Effector memory CD4-positive, alpha-beta T cell (primary cell): Measurements from ENCODE around the gene COL1A2.

Experiments
- DNase-seq, 3 donors: peaks; one replicate each; pipeline ENCODE4 v3.0.0-alpha.2; 2020
- H3K27ac ChIP-seq: 2 replicates; pipeline ENCODE4 v1.7.0; 2013; ENCODE audit warnings: mild to moderate bottlenecking, low read length, moderate library complexity; ENCODE audit not compliant: insufficient read depth, poor library complexity, severe bottlenecking
- H3K27me3 ChIP-seq: replicated peaks from 2 replicates; pipeline ENCODE4 v1.7.0; 2013; ENCODE audit warnings: mild to moderate bottlenecking, low read length; ENCODE audit not compliant: insufficient read depth, control insufficient read depth, poor library complexity, severe bottlenecking
- H3K36me3 ChIP-seq: 2 replicates; pipeline ENCODE4 v1.7.0; 2013; ENCODE audit warnings: mild to moderate bottlenecking, low read length, moderate library complexity; ENCODE audit not compliant: control insufficient read depth, insufficient read depth
- H3K4me1 ChIP-seq: 2 replicates; pipeline ENCODE4 v1.7.0; 2013; ENCODE audit warnings: low read length, mild to moderate bottlenecking; ENCODE audit not compliant: control insufficient read depth, insufficient read depth, poor library complexity, severe bottlenecking
- H3K4me3 ChIP-seq: 2 replicates; pipeline ENCODE4 v1.7.0; 2013; ENCODE audit warnings: low read length, low read depth, mild to moderate bottlenecking; ENCODE audit not compliant: insufficient read depth, poor library complexity, severe bottlenecking
- H3K9me3 ChIP-seq: 2 replicates; pipeline ENCODE4 v1.7.0; 2013; ENCODE audit warnings: mild to moderate bottlenecking, low read length, moderate library complexity; ENCODE audit not compliant: control insufficient read depth

Gene COL1A2

DNA sequence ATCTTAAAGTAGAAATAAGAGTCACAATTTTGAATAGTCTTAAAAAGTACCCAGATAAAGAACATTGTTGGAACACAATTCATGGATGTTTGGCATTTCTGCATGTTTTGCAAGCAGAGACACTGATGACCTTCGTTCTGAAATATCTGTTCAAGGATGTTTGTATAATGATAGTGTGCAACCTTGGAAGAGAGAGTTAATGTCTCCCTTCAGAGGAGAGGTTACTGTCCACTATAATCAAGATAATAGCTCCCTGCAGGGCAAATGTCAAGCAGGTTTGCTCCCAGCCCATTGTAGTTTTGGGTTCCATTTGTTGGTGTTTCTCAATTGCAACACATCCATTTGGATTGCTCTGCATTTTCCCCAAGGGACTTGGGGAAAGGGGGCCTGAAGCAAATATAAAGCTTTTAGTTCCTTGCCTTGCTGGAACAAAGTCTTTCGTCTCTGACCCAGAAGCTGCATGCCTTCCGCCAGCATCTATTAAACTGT is 45.2 kb downstream of the COL1A2 start:
- no peaks in the 10 kb centered on the region for H3K4me1 ChIP-seq
- no peaks in the 10 kb centered on the region for H3K9me3 ChIP-seq
- H3K27ac ChIP-seq, result no peak overlapping the region
- no peak for DNase-seq
- H3K36me3 ChIP-seq, result no peaks in the 10 kb centered on the region
- H3K27me3 ChIP-seq, result no peaks in the 10 kb centered on the region
- no peak overlapping the region for H3K4me3 ChIP-seq

DNA sequence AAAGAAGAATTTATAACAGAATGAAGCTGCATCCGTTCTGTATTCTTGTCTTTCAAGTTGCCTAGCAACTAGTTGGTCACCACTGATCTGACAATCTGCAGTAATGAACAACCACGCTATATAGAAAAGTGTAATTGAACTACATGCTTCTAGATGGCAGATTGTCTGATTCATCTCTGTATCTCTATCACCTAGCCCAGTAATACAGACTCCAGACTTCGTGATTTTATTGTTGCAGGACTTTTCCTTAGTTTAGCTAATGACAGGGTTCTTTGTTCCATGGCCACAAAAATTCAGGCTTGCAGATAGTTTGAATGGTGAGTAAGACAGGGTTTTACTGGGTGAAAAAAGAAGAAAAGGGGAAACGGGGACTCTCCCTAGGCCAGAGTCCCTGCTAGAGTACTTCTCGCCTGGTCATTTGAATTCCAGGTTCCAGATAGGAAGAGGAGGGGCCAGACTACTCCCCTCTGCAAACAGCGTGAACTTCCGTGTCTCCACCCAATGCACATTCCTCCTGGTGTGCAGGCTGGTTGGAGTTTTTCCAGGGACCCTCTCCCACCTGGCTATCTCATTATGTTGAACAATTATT is 45.9 kb downstream of the COL1A2 start:
- H3K4me1 ChIP-seq, result no peaks in the 10 kb centered on the region
- H3K36me3 ChIP-seq, result no peaks in the 10 kb centered on the region
- no peak for DNase-seq
- H3K27me3 ChIP-seq, result no peaks in the 10 kb centered on the region
- H3K4me3 ChIP-seq, result no peak overlapping the region
- no peaks in the 10 kb centered on the region for H3K9me3 ChIP-seq
- H3K27ac ChIP-seq, result no peak overlapping the region

DNA sequence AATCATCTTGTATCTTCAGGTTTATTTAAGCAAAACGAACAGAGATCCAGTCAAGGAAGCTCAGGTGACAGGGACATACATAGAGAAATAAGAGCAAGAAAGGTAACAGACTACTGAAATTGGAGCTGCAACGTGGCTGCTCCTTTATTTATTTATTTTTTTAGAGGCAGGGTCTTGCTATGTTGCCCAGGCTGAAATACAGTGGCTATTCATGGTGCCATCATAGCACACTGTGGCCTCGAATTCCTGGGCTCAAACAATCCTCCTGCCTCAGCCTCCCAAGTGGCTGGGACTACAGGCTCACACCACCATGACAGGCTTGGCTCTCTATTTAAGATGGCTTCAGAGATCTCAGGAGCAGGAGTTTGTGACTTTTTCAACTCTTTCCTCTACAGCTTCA is 46.4 kb downstream of the COL1A2 start:
- Histone ChIP-seq H3K4me3 (no peak overlapping the region), H3K36me3 (no peaks in the 10 kb centered on the region), H3K9me3 (no peaks in the 10 kb centered on the region), H3K27me3 (no peaks in the 10 kb centered on the region), H3K4me1 (no peaks in the 10 kb centered on the region), H3K27ac (no peak overlapping the region)
- no peak for DNase-seq

DNA sequence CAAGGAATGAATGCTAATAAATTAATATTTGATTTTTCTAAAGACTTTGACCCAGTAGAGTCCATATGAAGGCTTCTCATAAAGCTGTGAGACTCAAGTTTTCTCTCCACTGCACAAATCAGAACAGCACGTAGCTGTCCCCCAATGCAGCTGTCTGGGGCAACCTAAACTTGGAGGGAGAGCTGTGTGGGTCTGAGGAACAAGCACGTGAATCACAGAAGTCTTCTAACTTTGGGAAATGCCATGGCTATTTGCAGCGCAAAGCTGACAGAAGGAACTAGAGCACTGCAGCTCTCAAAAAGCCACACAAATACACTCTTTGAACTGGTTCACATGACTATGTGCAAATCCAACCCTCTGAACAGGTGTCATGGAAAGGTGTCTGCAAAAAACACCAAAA is 47.9 kb downstream of the COL1A2 start:
- no peak for DNase-seq
- no peaks in the 10 kb centered on the region for H3K9me3 ChIP-seq
- H3K4me3 ChIP-seq, result no peak overlapping the region
- no peaks in the 10 kb centered on the region for H3K27me3 ChIP-seq
- H3K27ac ChIP-seq, result no peak overlapping the region
- no peaks in the 10 kb centered on the region for H3K4me1 ChIP-seq
- no peaks in the 10 kb centered on the region for H3K36me3 ChIP-seq

DNA sequence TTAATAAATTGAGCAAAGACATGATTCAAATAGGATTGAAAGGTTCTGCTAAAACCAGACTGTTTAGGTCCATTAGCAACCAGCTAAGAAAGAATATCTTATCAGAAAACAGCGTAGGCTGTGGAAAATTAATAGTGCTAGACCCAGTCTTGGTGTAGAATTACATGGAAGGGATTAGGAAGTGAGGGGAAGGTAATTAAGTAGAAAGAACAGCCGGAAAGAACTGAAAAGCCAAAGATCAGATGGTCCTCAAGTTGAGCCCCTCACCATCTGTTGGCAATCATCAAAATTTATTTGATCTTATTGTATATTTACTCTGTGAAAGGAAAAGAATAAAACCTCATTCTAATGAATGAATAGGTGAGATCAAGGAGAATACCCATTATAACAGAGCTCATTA is 50.1 kb downstream of the COL1A2 start:
- Histone ChIP-seq H3K9me3 (no peaks in the 10 kb centered on the region), H3K4me3 (no peak overlapping the region), H3K4me1 (no peaks in the 10 kb centered on the region), H3K27me3 (no peaks in the 10 kb centered on the region), H3K27ac (no peak overlapping the region), H3K36me3 (no peaks in the 10 kb centered on the region)
- no peak for DNase-seq

DNA sequence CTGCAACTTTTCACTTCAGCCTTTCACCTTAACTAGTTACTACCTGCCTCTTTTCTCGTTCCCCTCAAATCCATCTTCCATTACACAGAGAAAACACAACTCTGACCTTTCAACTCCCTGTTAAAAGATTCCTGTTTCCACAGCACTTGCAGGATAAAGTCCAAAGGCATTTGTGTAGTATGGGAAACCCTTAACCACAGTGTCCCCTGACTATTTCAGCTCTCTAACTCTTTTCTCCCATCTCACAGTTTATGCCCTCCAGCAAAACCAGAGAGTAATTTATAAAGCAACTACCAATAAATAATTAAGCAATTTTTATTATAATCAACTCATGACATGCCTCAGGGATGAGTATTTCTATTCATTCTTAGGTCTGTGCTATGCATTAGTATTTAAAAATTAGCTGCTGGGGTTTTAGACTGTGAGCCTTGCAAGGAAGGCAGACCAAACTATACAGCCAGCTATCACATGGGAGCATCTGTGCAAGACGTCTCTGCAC is 51.0 kb downstream of the COL1A2 start:
- H3K36me3 ChIP-seq, result no peaks in the 10 kb centered on the region
- no peaks in the 10 kb centered on the region for H3K9me3 ChIP-seq
- no peak overlapping the region for H3K4me3 ChIP-seq
- DNase-seq, result no peak
- H3K27ac ChIP-seq, result no peak overlapping the region
- no peaks in the 10 kb centered on the region for H3K27me3 ChIP-seq
- no peaks in the 10 kb centered on the region for H3K4me1 ChIP-seq

DNA sequence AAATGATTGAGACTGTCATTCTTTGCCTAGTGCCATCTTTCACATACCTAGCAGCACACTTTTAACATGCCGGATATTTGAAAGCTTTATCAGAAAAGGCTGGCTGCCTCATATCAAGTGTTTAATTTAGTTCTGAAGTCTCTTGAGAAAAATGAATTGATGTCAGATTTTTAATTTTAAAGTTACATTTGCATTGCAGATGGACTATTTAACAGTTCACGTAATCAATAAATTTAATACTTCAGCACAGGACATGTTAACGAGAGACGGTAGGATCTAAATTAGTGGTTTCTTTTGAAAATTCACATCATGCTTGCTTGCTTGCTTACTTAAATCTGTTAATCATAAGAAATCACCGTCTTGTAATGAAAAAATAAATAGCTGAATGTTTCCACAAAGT is 51.6 kb downstream of the COL1A2 start:
- Histone ChIP-seq H3K36me3 (no peaks in the 10 kb centered on the region), H3K9me3 (no peaks in the 10 kb centered on the region), H3K27ac (no peak overlapping the region), H3K4me1 (no peaks in the 10 kb centered on the region), H3K27me3 (no peaks in the 10 kb centered on the region), H3K4me3 (no peak overlapping the region)
- DNase-seq, result no peak

DNA sequence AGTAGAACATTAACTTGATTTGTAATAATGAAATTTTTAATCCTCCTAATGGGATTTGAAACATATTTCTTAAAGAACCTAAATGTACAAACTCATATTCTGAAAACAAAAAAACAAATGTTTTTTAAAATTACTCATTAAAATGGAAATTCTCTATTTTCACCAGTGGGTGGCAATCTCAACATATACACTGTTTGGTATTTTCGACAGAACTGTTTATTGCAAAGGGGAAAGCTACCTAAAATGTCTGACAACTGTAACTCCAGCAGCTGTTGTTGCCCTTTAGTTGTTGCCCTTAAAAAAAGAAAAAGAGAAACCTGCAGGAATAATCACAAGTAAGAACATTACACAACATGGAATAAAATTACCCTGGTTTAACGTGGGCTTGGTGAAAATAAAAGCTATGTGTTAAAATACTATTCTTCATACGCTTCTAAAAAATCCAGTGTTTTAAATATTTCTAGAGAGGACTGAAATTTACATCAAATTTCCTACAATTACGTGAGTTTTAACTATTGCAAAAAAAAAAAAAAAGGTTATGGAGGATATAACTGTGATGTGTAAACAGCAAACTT is 54.5 kb downstream of the COL1A2 start:
- Histone ChIP-seq H3K4me3 (no peak overlapping the region), H3K27me3 (no peaks in the 10 kb centered on the region), H3K4me1 (no peaks in the 10 kb centered on the region), H3K9me3 (no peaks in the 10 kb centered on the region), H3K36me3 (no peaks in the 10 kb centered on the region), H3K27ac (no peak overlapping the region)
- no peak for DNase-seq

DNA sequence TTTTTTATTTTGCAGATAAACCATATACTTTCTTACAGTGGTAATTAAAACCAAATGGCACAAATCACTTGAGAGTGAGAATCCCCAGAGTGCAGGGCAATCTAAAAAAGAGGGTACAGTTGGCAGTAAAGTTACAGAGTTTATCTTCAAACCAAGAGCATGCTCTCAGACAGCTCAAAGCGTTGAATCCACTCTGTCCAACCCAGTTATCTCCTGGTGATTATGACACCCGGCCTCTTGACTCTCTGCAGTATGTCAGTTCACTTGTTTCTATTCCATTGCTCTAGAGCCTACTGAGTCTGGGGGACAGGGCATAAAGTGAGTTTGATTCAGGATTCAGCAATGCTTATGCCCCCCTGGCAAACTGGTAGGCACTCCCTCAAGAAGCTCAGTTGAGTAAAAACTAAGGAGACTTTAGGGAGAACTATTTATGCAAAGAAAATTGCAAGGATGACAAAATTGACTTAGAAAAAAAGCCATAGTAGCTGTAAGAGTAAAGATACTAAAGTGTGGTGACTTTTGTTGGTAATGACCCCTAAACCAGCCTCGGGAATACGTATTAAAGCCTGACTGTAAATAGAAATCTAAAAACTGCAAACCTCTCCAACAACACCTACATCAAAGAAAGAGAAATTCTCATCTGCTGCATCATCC is 55.5 kb downstream of the COL1A2 start:
- Histone ChIP-seq H3K9me3 (no peaks in the 10 kb centered on the region), H3K4me3 (no peak overlapping the region), H3K4me1 (no peaks in the 10 kb centered on the region), H3K27ac (no peak overlapping the region), H3K27me3 (no peaks in the 10 kb centered on the region), H3K36me3 (no peaks in the 10 kb centered on the region)
- no peak for DNase-seq

DNA sequence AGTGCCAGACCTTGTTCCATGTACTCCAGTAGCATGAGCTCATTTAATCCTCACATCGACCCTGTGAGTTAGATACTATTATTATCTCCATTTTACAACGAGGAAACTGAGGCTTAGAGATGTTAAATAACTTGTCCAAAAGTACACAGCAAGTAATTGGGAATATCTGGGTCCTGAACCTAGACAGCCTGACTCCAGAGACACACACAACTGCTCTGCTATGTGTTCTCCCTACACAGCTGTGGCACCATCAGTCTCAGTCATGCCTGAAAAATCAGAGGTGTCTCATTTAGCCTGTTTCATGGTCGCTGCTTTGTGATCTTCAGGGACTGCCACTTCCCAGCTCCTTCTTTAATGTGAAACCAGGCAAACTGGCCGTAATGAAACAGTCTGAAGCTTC is 56.5 kb downstream of the COL1A2 start:
- Histone ChIP-seq H3K27ac (no peak overlapping the region), H3K36me3 (no peaks in the 10 kb centered on the region), H3K9me3 (no peaks in the 10 kb centered on the region), H3K27me3 (no peaks in the 10 kb centered on the region), H3K4me3 (no peak overlapping the region), H3K4me1 (no peaks in the 10 kb centered on the region)
- DNase-seq, result no peak
